SK-N-SH treated with all-trans-retinoic acid at 6 μM for 48 hours (cell line): Measurements from ENCODE around the gene PARP8.

Experiments
- ATAC-seq: fragments of 200-7000 bp; cut with Tn5 transposase; 3 replicates; pipeline ENCODE4 v1.9.1; 2020; ENCODE audit warnings: mild to moderate bottlenecking, moderate library complexity
- ARNTL ChIP-seq: fragments of 450-650 bp; formaldehyde crosslinking; IDR thresholded peaks from 2 replicates; pipeline ENCODE4 v1.5.0; 2020; ENCODE audit warnings: low read depth, mild to moderate bottlenecking, moderate library complexity, borderline replicate concordance
- BACH2 ChIP-seq: fragments of 250-450 bp; sonication (Bioruptor Pico); IDR thresholded peaks from 2 replicates; pipeline ENCODE4 v1.9.0; 2021; ENCODE audit warnings: mild to moderate bottlenecking, borderline replicate concordance
- CREB5 ChIP-seq: fragments of 250-450 bp; sonication (Bioruptor Pico); IDR thresholded peaks from 2 replicates; pipeline ENCODE4 v1.5.1; 2020; ENCODE audit warnings: low read depth, mild to moderate bottlenecking, moderate library complexity
- CSRNP3 ChIP-seq: fragments of 250-450 bp; sonication (Bioruptor Pico); IDR thresholded peaks from 2 replicates; pipeline ENCODE4 v1.5.1; 2021; ENCODE audit warnings: mild to moderate bottlenecking, moderate library complexity
- ESRRG ChIP-seq: fragments of 250-450 bp; sonication (Bioruptor Pico); IDR thresholded peaks from 2 replicates; pipeline ENCODE4 v1.6.1; 2021; ENCODE audit warnings: mild to moderate bottlenecking
- ISL1 ChIP-seq: fragments of 250-450 bp; sonication (Bioruptor Pico); IDR thresholded peaks from 2 replicates; pipeline ENCODE4 v2.1.2; 2022; ENCODE audit warnings: mild to moderate bottlenecking, moderate library complexity
- OSR1 ChIP-seq: fragments of 250-450 bp; sonication (Bioruptor Pico); IDR thresholded peaks from 2 replicates; pipeline ENCODE4 v1.8.0; 2022; ENCODE audit warnings: moderate library complexity, mild to moderate bottlenecking, inconsistent platforms
- PATZ1 ChIP-seq: fragments of 250-450 bp; sonication (Bioruptor Pico); IDR thresholded peaks from 2 replicates; pipeline ENCODE4 v1.8.0; 2020; ENCODE audit warnings: mild to moderate bottlenecking, moderate library complexity, borderline replicate concordance
- RARB ChIP-seq: fragments of 250-450 bp; sonication (Bioruptor Pico); IDR thresholded peaks from 2 replicates; pipeline ENCODE4 v1.8.0; 2021; ENCODE audit warnings: mild to moderate bottlenecking, moderate library complexity
- SNAI2 ChIP-seq: fragments of 250-450 bp; sonication (Bioruptor Pico); IDR thresholded peaks from 2 replicates; pipeline ENCODE4 v1.5.0; 2020; ENCODE audit warnings: mild to moderate bottlenecking, moderate library complexity
- TCF4 ChIP-seq: fragments of 250-450 bp; sonication (Bioruptor Pico); IDR thresholded peaks from 2 replicates; pipeline ENCODE4 v1.8.0; 2021; ENCODE audit warnings: mild to moderate bottlenecking, moderate library complexity, borderline replicate concordance
- TOX ChIP-seq: fragments of 250-450 bp; sonication (Bioruptor Pico); IDR thresholded peaks from 2 replicates; pipeline ENCODE4 v1.8.0; 2021; ENCODE audit warnings: mild to moderate bottlenecking, moderate library complexity, borderline replicate concordance
- ZC3H10 ChIP-seq: fragments of 250-450 bp; sonication (Bioruptor Pico); IDR thresholded peaks from 2 replicates; pipeline ENCODE4 v1.5.1; 2021; ENCODE audit warnings: mild to moderate bottlenecking, moderate library complexity
- ZFP3 ChIP-seq: fragments of 250-450 bp; sonication (Bioruptor Pico); IDR thresholded peaks from 2 replicates; pipeline ENCODE4 v1.5.0; 2020; ENCODE audit warnings: mild to moderate bottlenecking, moderate library complexity
- ZFP30 ChIP-seq: fragments of 450-650 bp; formaldehyde crosslinking; IDR thresholded peaks from 2 replicates; pipeline ENCODE4 v1.5.0; 2022; ENCODE audit warnings: mild to moderate bottlenecking, moderate library complexity
- ZNF70 ChIP-seq: fragments of 450-650 bp; formaldehyde crosslinking; IDR thresholded peaks from 2 replicates; pipeline ENCODE4 v1.5.0; 2020; ENCODE audit warnings: mild to moderate bottlenecking, moderate library complexity
- ZNF8 ChIP-seq: fragments of 450-650 bp; formaldehyde crosslinking; IDR thresholded peaks from 2 replicates; pipeline ENCODE4 v1.5.0; 2020; ENCODE audit warnings: mild to moderate bottlenecking, moderate library complexity
- TF ChIP-seq, protein P1 (sequence below): fragments of 250-450 bp; sonication (Bioruptor Pico); IDR thresholded peaks from 2 replicates; pipeline ENCODE4 v1.8.0; 2021; ENCODE audit warnings: low read depth, mild to moderate bottlenecking, moderate library complexity, borderline replicate concordance

Gene PARP8

GRCh38 chr5:50867140-50867539, 200.7 kb downstream of the PARP8 start:
- no peak for ATAC-seq
- TF ChIP-seq ZNF70 (no peak), ZFP30 (CRISPR knock-in tag) (no peak), CREB5 (CRISPR knock-in tag) (no peak), TCF4 (CRISPR knock-in tag) (no peak), ZC3H10 (CRISPR knock-in tag) (no peak), BACH2 (no peak), RARB (CRISPR knock-in tag) (no peak), SNAI2 (CRISPR knock-in tag) (no peak), ARNTL (CRISPR knock-in tag) (no peak), PATZ1 (CRISPR knock-in tag) (no peak), TOX (CRISPR knock-in tag) (no peak), OSR1 (CRISPR knock-in tag) (no peak)

- ATAC-seq, result no peak
- TF ChIP-seq ESRRG (CRISPR knock-in tag) (no peak), ZC3H10 (CRISPR knock-in tag) (no peak), CSRNP3 (CRISPR knock-in tag) (no peak), CREB5 (CRISPR knock-in tag) (no peak), ZFP30 (CRISPR knock-in tag) (no peak), ISL1 (CRISPR knock-in tag) (no peak), RARB (CRISPR knock-in tag) (no peak), ZFP3 (CRISPR knock-in tag) (no peak), PATZ1 (CRISPR knock-in tag) (no peak), ZNF8 (CRISPR knock-in tag) (no peak), OSR1 (CRISPR knock-in tag) (no peak)
- TF ChIP-seq, protein P1, sequence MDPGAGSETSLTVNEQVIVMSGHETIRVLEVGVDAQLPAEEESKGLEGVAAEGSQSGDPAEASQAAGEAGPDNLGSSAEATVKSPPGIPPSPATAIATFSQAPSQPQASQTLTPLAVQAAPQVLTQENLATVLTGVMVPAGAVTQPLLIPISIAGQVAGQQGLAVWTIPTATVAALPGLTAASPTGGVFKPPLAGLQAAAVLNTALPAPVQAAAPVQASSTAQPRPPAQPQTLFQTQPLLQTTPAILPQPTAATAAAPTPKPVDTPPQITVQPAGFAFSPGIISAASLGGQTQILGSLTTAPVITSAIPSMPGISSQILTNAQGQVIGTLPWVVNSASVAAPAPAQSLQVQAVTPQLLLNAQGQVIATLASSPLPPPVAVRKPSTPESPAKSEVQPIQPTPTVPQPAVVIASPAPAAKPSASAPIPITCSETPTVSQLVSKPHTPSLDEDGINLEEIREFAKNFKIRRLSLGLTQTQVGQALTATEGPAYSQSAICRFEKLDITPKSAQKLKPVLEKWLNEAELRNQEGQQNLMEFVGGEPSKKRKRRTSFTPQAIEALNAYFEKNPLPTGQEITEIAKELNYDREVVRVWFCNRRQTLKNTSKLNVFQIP, result no peak
Measured at GRCh38 chr5:50873595-50874277, 207.3 kb downstream of the PARP8 start.

DNA sequence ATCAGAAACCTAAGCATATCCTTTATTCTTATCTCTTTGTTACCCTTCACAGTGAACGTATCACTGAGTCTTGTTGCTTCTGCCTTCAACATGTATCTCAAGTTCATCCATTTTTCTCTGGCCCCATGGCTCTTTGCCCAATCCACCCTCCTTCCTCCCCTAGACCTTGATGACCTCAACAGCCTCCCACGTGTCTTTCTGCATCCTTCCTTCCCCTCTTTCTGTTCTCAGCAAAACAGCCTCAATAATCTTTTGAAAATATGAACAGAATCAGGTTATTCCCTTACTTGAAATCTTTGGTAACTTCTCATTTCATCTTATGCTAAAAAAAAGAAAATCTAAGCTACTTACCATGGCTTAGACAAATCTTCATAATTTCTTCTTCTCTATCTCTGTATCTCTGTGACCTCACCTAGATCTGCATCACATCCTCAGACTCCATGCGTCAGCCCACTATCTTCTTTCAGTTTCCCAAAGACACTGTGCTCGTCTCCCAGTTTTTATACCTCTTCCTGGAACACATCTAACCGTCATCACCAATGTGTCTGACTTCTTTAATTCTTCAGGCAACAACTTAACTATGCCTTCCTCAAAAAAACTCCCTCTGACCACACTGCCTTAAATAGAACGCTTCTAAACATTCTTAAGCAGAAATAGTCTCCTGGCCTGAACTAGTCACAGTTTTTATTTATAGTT, 208.0 kb downstream of the PARP8 start:
- TF ChIP-seq CSRNP3 (CRISPR knock-in tag), result no peak
- no peak for ATAC-seq
